Neural progenitor cell (in vitro differentiated cells): ENCODE results near the gene WNT2. TPM values are rescaled to one million over a fixed set of nuclear protein-coding genes. Genes with fewer than 3 reads are reported as not detected.

ENCODE experiments used
- DNase-seq: peaks from one replicate; pipeline ENCODE4 v3.0.0-alpha.2; 2016; ENCODE audit warnings: low spot score
- H2AFZ ChIP-seq: fragments of 200-600 bp; sonication (generic); replicated peaks from 2 replicates; pipeline ENCODE4 v1.6.1; 2016; ENCODE audit warnings: antibody characterized with exemption
- H3F3A ChIP-seq: fragments of 200-600 bp; sonication (generic); 2 replicates; pipeline ENCODE4 v1.6.1; 2016; ENCODE audit warnings: antibody characterized with exemption, low read depth
- H3K27ac ChIP-seq: fragments of 200-600 bp; sonication (generic); 2 replicates; pipeline ENCODE4 v1.5.1; 2016; ENCODE audit warnings: mild to moderate bottlenecking
- H3K27me3 ChIP-seq: fragments of 200-600 bp; sonication (generic); 2 replicates; pipeline ENCODE4 v1.6.1; 2016; ENCODE audit warnings: mild to moderate bottlenecking, moderate library complexity
- H3K36me3 ChIP-seq: fragments of 200-600 bp; sonication (generic); 2 replicates; pipeline ENCODE4 v1.5.1; 2016
- H3K4me1 ChIP-seq: fragments of 200-600 bp; sonication (generic); 2 replicates; pipeline ENCODE4 v1.6.1; 2016; ENCODE audit warnings: mixed run types
- H3K4me2 ChIP-seq: fragments of 200-600 bp; sonication (generic); 2 replicates; pipeline ENCODE4 v1.6.1; 2016
- H3K4me3 ChIP-seq: fragments of 200-600 bp; sonication (generic); 2 replicates; pipeline ENCODE4 v1.5.1; 2016
- H3K79me2 ChIP-seq: fragments of 200-600 bp; sonication (generic); 2 replicates; pipeline ENCODE4 v1.6.1; 2016; ENCODE audit warnings: low read depth
- H3K9ac ChIP-seq: fragments of 200-600 bp; sonication (generic); 2 replicates; pipeline ENCODE4 v1.6.1; 2016
- H3K9me3 ChIP-seq: fragments of 200-600 bp; sonication (generic); 2 replicates; pipeline ENCODE4 v1.5.1; 2016; ENCODE audit warnings: low read depth
- H4K20me1 ChIP-seq: fragments of 200-600 bp; sonication (generic); 2 replicates; pipeline ENCODE4 v1.6.1; 2016; ENCODE audit warnings: low read depth
- H3K27ac Mint-ChIP-seq: 3 replicates; pipeline ENCODE4 v1.8.0; 2021; ENCODE audit warnings: mixed read lengths
- H3K27me3 Mint-ChIP-seq: 2 replicates; pipeline ENCODE4 v1.8.0; 2022; ENCODE audit warnings: low read depth, mild to moderate bottlenecking, inconsistent platforms, moderate library complexity, mixed read lengths; ENCODE audit not compliant: insufficient read depth
- H3K36me3 Mint-ChIP-seq: 3 replicates; pipeline ENCODE4 v1.8.0; 2021; ENCODE audit warnings: mixed read lengths
- H3K4me1 Mint-ChIP-seq: 3 replicates; pipeline ENCODE4 v1.8.0; 2021; ENCODE audit warnings: mixed read lengths
- H3K4me3 Mint-ChIP-seq: 3 replicates; pipeline ENCODE4 v1.8.0; 2021; ENCODE audit warnings: mild to moderate bottlenecking, moderate library complexity, mixed read lengths
- H3K9me3 Mint-ChIP-seq: 3 replicates; pipeline ENCODE4 v1.8.0; 2020; ENCODE audit warnings: mixed read lengths
- EZH2 ChIP-seq: fragments of 200-600 bp; sonication (generic); IDR thresholded peaks from 2 replicates; pipeline ENCODE4 v1.6.1; 2017; ENCODE audit warnings: antibody characterized with exemption, mild to moderate bottlenecking, moderate library complexity
- EZH2phosphoT487 ChIP-seq: fragments of 200-600 bp; sonication (generic); IDR thresholded peaks from 2 replicates; pipeline ENCODE4 v1.6.1; 2017; ENCODE audit warnings: antibody characterized with exemption
- total RNA-seq: library from RNA; depleted of rRNA; stranded (reverse); fragments of >200 nt; gene quantifications from 2 replicates; pipeline ENCODE4 v1.2.3, GENCODE V29; 2015; ENCODE audit warnings: low replicate concordance
- TF ChIP-seq, protein P1 (sequence below): fragments of 200-600 bp; sonication (generic); IDR thresholded peaks from 2 replicates; pipeline ENCODE4 v1.5.1; 2017; ENCODE audit warnings: antibody characterized with exemption, mild to moderate bottlenecking

The WNT2 gene
- total RNA-seq, 1 donor from 2014 or later: not detected

DNA sequence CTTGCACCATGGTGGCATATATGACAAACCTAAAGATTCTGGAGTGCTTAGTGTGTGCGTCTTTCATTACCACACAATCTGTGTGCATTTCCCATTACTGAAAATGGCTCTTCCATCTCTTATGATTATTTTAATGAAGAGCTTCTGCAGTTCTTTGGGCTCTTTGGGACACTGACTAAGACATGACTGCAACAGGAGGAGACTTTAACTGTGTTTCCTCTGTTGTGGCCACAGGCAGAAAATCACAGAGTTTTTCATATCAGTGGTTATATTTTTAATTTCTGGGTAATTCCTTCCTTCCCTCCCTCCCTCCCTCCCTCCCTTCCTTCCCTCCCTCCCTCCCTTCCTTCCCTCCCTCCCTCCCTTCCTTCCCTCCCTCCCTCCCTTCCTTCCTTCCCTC, 58.1 kb downstream of the WNT2 start:
- no peaks in the 10 kb centered on the region for H3K36me3 ChIP-seq
- H3K79me2 ChIP-seq: no peaks in the 10 kb centered on the region
- H2AFZ ChIP-seq: no peak overlapping the region
- Mint-ChIP-seq H3K27me3 (peaks cover 2% of the 10 kb centered on the region), H3K36me3 (no peaks in the 10 kb centered on the region), H3K9me3 (peaks cover 2% of the 10 kb centered on the region), H3K27ac (no peak overlapping the region), H3K4me1 (no peaks in the 10 kb centered on the region), H3K4me3 (no peak overlapping the region)
- no peak for DNase-seq
- H3K4me1 ChIP-seq: no peaks in the 10 kb centered on the region
- no peaks in the 10 kb centered on the region for H3K9me3 ChIP-seq
- H3K9ac ChIP-seq: no peak overlapping the region
- no peak overlapping the region for H3K27ac ChIP-seq
- H4K20me1 ChIP-seq: no peaks in the 10 kb centered on the region
- H3K4me3 ChIP-seq: no peak overlapping the region
- no peaks in the 10 kb centered on the region for H3F3A ChIP-seq
- TF ChIP-seq EZH2 (no peak), EZH2phosphoT487 (no peak)
- TF ChIP-seq, protein P1, sequence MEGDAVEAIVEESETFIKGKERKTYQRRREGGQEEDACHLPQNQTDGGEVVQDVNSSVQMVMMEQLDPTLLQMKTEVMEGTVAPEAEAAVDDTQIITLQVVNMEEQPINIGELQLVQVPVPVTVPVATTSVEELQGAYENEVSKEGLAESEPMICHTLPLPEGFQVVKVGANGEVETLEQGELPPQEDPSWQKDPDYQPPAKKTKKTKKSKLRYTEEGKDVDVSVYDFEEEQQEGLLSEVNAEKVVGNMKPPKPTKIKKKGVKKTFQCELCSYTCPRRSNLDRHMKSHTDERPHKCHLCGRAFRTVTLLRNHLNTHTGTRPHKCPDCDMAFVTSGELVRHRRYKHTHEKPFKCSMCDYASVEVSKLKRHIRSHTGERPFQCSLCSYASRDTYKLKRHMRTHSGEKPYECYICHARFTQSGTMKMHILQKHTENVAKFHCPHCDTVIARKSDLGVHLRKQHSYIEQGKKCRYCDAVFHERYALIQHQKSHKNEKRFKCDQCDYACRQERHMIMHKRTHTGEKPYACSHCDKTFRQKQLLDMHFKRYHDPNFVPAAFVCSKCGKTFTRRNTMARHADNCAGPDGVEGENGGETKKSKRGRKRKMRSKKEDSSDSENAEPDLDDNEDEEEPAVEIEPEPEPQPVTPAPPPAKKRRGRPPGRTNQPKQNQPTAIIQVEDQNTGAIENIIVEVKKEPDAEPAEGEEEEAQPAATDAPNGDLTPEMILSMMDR: no peak
- no peak overlapping the region for H3K4me2 ChIP-seq
- H3K27me3 ChIP-seq: no peaks in the 10 kb centered on the region

DNA sequence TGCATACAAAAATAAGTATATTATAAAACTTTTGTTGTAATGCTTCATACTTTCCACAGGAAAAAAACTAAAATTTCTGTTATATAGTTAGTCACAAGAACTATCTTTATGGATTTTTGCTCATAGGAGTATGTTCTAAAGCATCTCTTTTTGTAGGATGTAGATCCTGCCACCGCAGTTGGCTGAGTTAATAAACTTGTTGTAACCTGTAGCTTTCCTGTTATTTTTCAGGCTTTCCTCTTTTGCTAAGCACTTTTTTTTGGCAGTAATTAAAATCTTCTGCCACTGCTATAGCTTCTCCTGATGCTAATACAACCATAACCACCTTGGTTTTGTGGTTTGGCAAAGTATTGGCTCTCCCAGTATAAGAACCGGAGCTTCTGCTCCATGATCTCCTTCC, 60.3 kb downstream of the WNT2 start:
- H3K36me3 Mint-ChIP-seq: no peaks in the 10 kb centered on the region
- H3K4me2 ChIP-seq: no peak overlapping the region
- no peak overlapping the region for H2AFZ ChIP-seq
- no peak overlapping the region for H3K4me3 Mint-ChIP-seq
- no peak for DNase-seq
- H3K36me3 ChIP-seq: no peaks in the 10 kb centered on the region
- no peaks in the 10 kb centered on the region for H3K79me2 ChIP-seq
- H3K27ac Mint-ChIP-seq: no peak overlapping the region
- H3K4me1 ChIP-seq: no peaks in the 10 kb centered on the region
- TF ChIP-seq, protein P1: no peak
- no peak for TF ChIP-seq EZH2phosphoT487
- no peak for TF ChIP-seq EZH2
- no peak overlapping the region for H3K4me3 ChIP-seq
- H3F3A ChIP-seq: no peaks in the 10 kb centered on the region
- no peaks in the 10 kb centered on the region for H3K27me3 ChIP-seq
- no peak overlapping the region for H3K9ac ChIP-seq
- H3K9me3 ChIP-seq: no peaks in the 10 kb centered on the region
- peaks cover 2% of the 10 kb centered on the region for H3K9me3 Mint-ChIP-seq
- H4K20me1 ChIP-seq: no peaks in the 10 kb centered on the region
- no peak overlapping the region for H3K27ac ChIP-seq
- peaks cover 2% of the 10 kb centered on the region for H3K27me3 Mint-ChIP-seq
- no peaks in the 10 kb centered on the region for H3K4me1 Mint-ChIP-seq

DNA sequence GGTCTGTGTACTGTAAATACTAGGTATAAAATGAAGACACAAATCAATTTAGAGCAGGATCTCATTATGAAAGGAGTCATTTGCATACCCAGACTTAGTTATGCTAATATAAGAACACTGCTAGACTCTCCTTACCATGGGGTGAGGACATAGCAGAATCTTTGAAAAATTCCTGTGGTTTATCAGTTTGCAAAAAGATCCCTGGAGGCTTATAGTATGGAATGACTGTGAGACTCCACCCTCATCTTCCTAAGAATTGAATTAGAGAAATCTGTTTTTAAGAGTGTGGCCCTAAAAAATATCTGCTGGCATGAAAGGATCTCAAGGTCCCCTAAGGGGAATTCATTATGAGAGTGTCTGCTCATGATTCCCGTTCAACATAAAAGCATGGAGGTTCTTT, 63.2 kb downstream of the WNT2 start:
- H3K79me2 ChIP-seq: no peaks in the 10 kb centered on the region
- no peak for TF ChIP-seq EZH2phosphoT487
- TF ChIP-seq, protein P1: no peak
- TF ChIP-seq EZH2: no peak
- no peaks in the 10 kb centered on the region for H3K27me3 ChIP-seq
- no peak overlapping the region for H3K27ac Mint-ChIP-seq
- H3K4me2 ChIP-seq: no peak overlapping the region
- no peak overlapping the region for H3K4me3 Mint-ChIP-seq
- peaks cover 2% of the 10 kb centered on the region for H3K27me3 Mint-ChIP-seq
- no peak overlapping the region for H3K9ac ChIP-seq
- no peak for DNase-seq
- H4K20me1 ChIP-seq: no peaks in the 10 kb centered on the region
- no peaks in the 10 kb centered on the region for H3F3A ChIP-seq
- no peaks in the 10 kb centered on the region for H3K36me3 ChIP-seq
- no peaks in the 10 kb centered on the region for H3K4me1 ChIP-seq
- no peaks in the 10 kb centered on the region for H3K9me3 ChIP-seq
- no peaks in the 10 kb centered on the region for H3K36me3 Mint-ChIP-seq
- H3K27ac ChIP-seq: no peak overlapping the region
- H3K4me3 ChIP-seq: no peak overlapping the region
- H3K9me3 Mint-ChIP-seq: no peaks in the 10 kb centered on the region
- no peaks in the 10 kb centered on the region for H3K4me1 Mint-ChIP-seq
- no peak overlapping the region for H2AFZ ChIP-seq

DNA sequence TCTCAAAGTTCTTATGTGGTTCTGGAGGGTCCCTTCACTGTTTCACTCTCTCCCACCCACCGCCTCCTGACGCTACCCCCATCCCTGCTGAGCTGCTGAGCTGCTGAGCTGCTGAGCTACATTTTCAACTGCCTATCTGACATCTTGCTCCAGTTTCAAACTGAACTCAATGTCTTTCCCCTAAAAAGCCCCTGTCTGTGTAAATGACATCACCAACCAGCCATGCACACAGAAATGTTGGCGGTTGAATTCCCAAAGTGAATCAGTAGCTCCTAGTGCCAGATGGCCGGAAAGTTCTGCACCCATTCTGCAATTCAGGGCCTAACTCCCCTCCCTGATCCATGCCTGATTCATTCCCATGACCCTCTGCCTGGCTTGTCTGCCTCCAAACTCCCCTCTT, 71.2 kb downstream of the WNT2 start:
- Histone ChIP-seq H3K36me3 (no peaks in the 10 kb centered on the region), H3K4me3 (no peak overlapping the region), H3K9me3 (no peaks in the 10 kb centered on the region), H3K27me3 (no peaks in the 10 kb centered on the region), H2AFZ (no peak overlapping the region), H3K27ac (no peak overlapping the region), H3K79me2 (no peaks in the 10 kb centered on the region), H3K4me2 (no peak overlapping the region), H4K20me1 (no peaks in the 10 kb centered on the region), H3K4me1 (no peaks in the 10 kb centered on the region), H3F3A (no peaks in the 10 kb centered on the region), H3K9ac (no peak overlapping the region)
- Mint-ChIP-seq H3K27ac (no peak overlapping the region), H3K4me3 (no peak overlapping the region), H3K36me3 (no peaks in the 10 kb centered on the region), H3K27me3 (peaks cover 4% of the 10 kb centered on the region), H3K4me1 (peaks cover 3% of the 10 kb centered on the region), H3K9me3 (no peaks in the 10 kb centered on the region)
- no peak for DNase-seq
- TF ChIP-seq EZH2 (no peak), EZH2phosphoT487 (no peak)
- TF ChIP-seq, protein P1: no peak
